Esophagus mucosa (tissue), 1 donor: ENCODE measurements around the gene TIMP3. TPM values are rescaled to one million over a fixed set of nuclear protein-coding genes. Genes with fewer than 3 reads are reported as not detected.

Experiments used
- ATAC-seq: fragments of 200-7000 bp; cut with Tn5 transposase; one replicate; pipeline ENCODE4 v1.9.1; 2020
- total RNA-seq: library from RNA; stranded (reverse); gene quantifications from one replicate; pipeline ENCODE4 v1.2.4, GENCODE V29; 2023
- donor health status: DM: yes; HTN: yes; CAD: no.

TIMP3 gene
- total RNA-seq, 1 donor from 2014 or later = 20.1 TPM

- no peak for ATAC-seq
These were observed 29.5 kb downstream of the TIMP3 start for GRCh38 chr22:32830957-32831356.

GRCh38 chr22:32831584-32831983, 30.1 kb downstream of the TIMP3 start:
- no peak for ATAC-seq

GRCh38 chr22:32832174-32832573, 30.7 kb downstream of the TIMP3 start:
- ATAC-seq = no peak

- ATAC-seq = no peak
These were observed 35.0 kb downstream of the TIMP3 start for GRCh38 chr22:32836280-32837123.

GRCh38 chr22:32837142-32837541, 35.6 kb downstream of the TIMP3 start:
- no peak for ATAC-seq

- ATAC-seq = no peak
These were observed 36.3 kb downstream of the TIMP3 start for GRCh38 chr22:32837803-32838202.

GRCh38 chr22:32839831-32840584, 38.5 kb downstream of the TIMP3 start:
- peak; percentile 42 for ATAC-seq

- ATAC-seq = no peak
These were observed 39.7 kb downstream of the TIMP3 start for GRCh38 chr22:32841175-32841574.

GRCh38 chr22:32842486-32842885, 41.0 kb downstream of the TIMP3 start:
- no peak for ATAC-seq

GRCh38 chr22:32843300-32843699, 41.8 kb downstream of the TIMP3 start:
- no peak for ATAC-seq

- ATAC-seq = no peak
These were observed 42.7 kb downstream of the TIMP3 start for GRCh38 chr22:32844251-32844650.

GRCh38 chr22:32846780-32847491, 45.4 kb downstream of the TIMP3 start:
- ATAC-seq = peak; percentile 84

GRCh38 chr22:32848226-32848625, 46.7 kb downstream of the TIMP3 start:
- ATAC-seq = no peak

- no peak for ATAC-seq
These were observed 48.0 kb downstream of the TIMP3 start for GRCh38 chr22:32849501-32849900.

GRCh38 chr22:32850157-32850556, 48.7 kb downstream of the TIMP3 start:
- no peak for ATAC-seq

GRCh38 chr22:32850591-32851517, 49.3 kb downstream of the TIMP3 start:
- no peak for ATAC-seq

GRCh38 chr22:32852395-32853251, 51.1 kb downstream of the TIMP3 start:
- ATAC-seq = peak; percentile 14

- ATAC-seq = no peak
These were observed 52.2 kb downstream of the TIMP3 start for GRCh38 chr22:32853662-32854061.

- no peak for ATAC-seq
These were observed 52.9 kb downstream of the TIMP3 start for GRCh38 chr22:32854351-32854804.

GRCh38 chr22:32855045-32855756, 53.7 kb downstream of the TIMP3 start:
- no peak for ATAC-seq
